WTC11 (cell line): ENCODE results near the gene BTD. TPM values are rescaled to one million over a fixed set of nuclear protein-coding genes. Genes with fewer than 3 reads are reported as not detected.

Experiments used
- ATAC-seq: fragments of 200-7000 bp; cut with Tn5 transposase; 2 replicates; pipeline ENCODE4 v1.10.0; 2021; ENCODE audit warnings: mild to moderate bottlenecking, moderate library complexity
- CTCF ChIA-PET: fragments of 300-600 bp; sonication (Branson Sonifier 250); formaldehyde crosslinking; loops from one replicate; lab custom pipeline; 2021; ENCODE audit warnings: antibody characterized with exemption; lab: Charles Lee
- POLR2A ChIA-PET: fragments of 350-600 bp; sonication (Branson Sonifier 250); formaldehyde crosslinking; loops from one replicate; lab custom pipeline; 2021; ENCODE audit warnings: antibody characterized with exemption; lab: Charles Lee
- DNase-seq: peaks from one replicate; pipeline ENCODE4 v3.0.0; 2021; ENCODE audit warnings: low spot score
- H3K27ac Mint-ChIP-seq: 2 replicates; pipeline ENCODE4 v1.8.0; 2021; ENCODE audit warnings: mixed read lengths
- H3K27me3 Mint-ChIP-seq: 2 replicates; pipeline ENCODE4 v1.8.0; 2021; ENCODE audit warnings: low read depth, mild to moderate bottlenecking, moderate library complexity, mixed read lengths
- H3K36me3 Mint-ChIP-seq: 2 replicates; pipeline ENCODE4 v1.8.0; 2021; ENCODE audit warnings: mixed read lengths
- H3K4me1 Mint-ChIP-seq: 2 replicates; pipeline ENCODE4 v1.8.0; 2022; ENCODE audit warnings: mixed read lengths
- H3K4me3 Mint-ChIP-seq: 2 replicates; pipeline ENCODE4 v1.8.0; 2021; ENCODE audit warnings: mild to moderate bottlenecking, moderate library complexity, mixed read lengths
- H3K9me3 Mint-ChIP-seq: 2 replicates; pipeline ENCODE4 v1.8.0; 2021; ENCODE audit warnings: mixed read lengths
- AFF4 ChIP-seq: sonication (generic); formaldehyde crosslinking; IDR thresholded peaks from 2 replicates; pipeline ENCODE4 v1.8.1; 2023; ENCODE audit warnings: mild to moderate bottlenecking, missing genetic modification reagents, borderline replicate concordance
- ATF1 ChIP-seq: sonication (generic); formaldehyde crosslinking; IDR thresholded peaks from 2 replicates; pipeline ENCODE4 v1.8.1; 2023; ENCODE audit warnings: mild to moderate bottlenecking, moderate library complexity, missing genetic modification reagents
- ATF3 ChIP-seq: sonication (generic); formaldehyde crosslinking; conservative IDR thresholded peaks from 2 replicates; pipeline ENCODE4 v1.8.1; 2022; ENCODE audit warnings: mild to moderate bottlenecking, missing genetic modification reagents
- EMX1 ChIP-seq: fragments of 250-450 bp; sonication (Bioruptor Pico); IDR thresholded peaks from 2 replicates; pipeline ENCODE4 v1.8.0; 2021; ENCODE audit warnings: mild to moderate bottlenecking
- IRF2 ChIP-seq: sonication (generic); formaldehyde crosslinking; IDR thresholded peaks from 2 replicates; pipeline ENCODE4 v1.8.0; 2022; ENCODE audit warnings: low read depth, missing genetic modification reagents, borderline replicate concordance
- JAZF1 ChIP-seq: fragments of 250-450 bp; sonication (Bioruptor Pico); IDR thresholded peaks from 2 replicates; pipeline ENCODE4 v1.9.0; 2021; ENCODE audit warnings: moderate library complexity, mild to moderate bottlenecking, inconsistent platforms
- KAT7 ChIP-seq: sonication (generic); formaldehyde crosslinking; IDR thresholded peaks from 2 replicates; pipeline ENCODE4 v1.8.1; 2023; ENCODE audit warnings: missing genetic modification reagents, mild to moderate bottlenecking, borderline replicate concordance
- MAX ChIP-seq: sonication (generic); formaldehyde crosslinking; IDR thresholded peaks from 2 replicates; pipeline ENCODE4 v1.8.0; 2022; ENCODE audit warnings: mild to moderate bottlenecking, missing genetic modification reagents
- NFATC4 ChIP-seq: fragments of 250-450 bp; sonication (Bioruptor Pico); IDR thresholded peaks from 2 replicates; pipeline ENCODE4 v1.9.0; 2021; ENCODE audit warnings: mild to moderate bottlenecking
- OVOL2 ChIP-seq: fragments of 250-450 bp; sonication (Bioruptor Pico); IDR thresholded peaks from 2 replicates; pipeline ENCODE4 v1.9.0; 2021; ENCODE audit warnings: mild to moderate bottlenecking, borderline replicate concordance
- TCF7 ChIP-seq: sonication (generic); formaldehyde crosslinking; IDR thresholded peaks from 2 replicates; pipeline ENCODE4 v1.8.0; 2022; ENCODE audit warnings: mild to moderate bottlenecking, low read depth, missing genetic modification reagents, moderate library complexity
- ZMAT4 ChIP-seq: fragments of 250-450 bp; sonication (Bioruptor Pico); IDR thresholded peaks from 2 replicates; pipeline ENCODE4 v1.9.0; 2021; ENCODE audit warnings: mild to moderate bottlenecking
- ZNF219 ChIP-seq: sonication (generic); formaldehyde crosslinking; IDR thresholded peaks from 2 replicates; pipeline ENCODE4 v1.8.0; 2023; ENCODE audit warnings: missing genetic modification reagents, mild to moderate bottlenecking, borderline replicate concordance
- ZNF416 ChIP-seq: fragments of 250-450 bp; sonication (Bioruptor Pico); IDR thresholded peaks from 2 replicates; pipeline ENCODE4 v1.9.0; 2021; ENCODE audit warnings: mild to moderate bottlenecking, inconsistent platforms
- ZNF512 ChIP-seq: sonication (generic); formaldehyde crosslinking; IDR thresholded peaks from 2 replicates; pipeline ENCODE4 v1.8.1; 2022; ENCODE audit warnings: missing genetic modification reagents, borderline replicate concordance
- total RNA-seq: library from RNA; stranded (reverse); gene quantifications from 3 replicates; pipeline ENCODE4 v1.2.3, GENCODE V29; 2021
- TF ChIP-seq, protein P1 (sequence below): sonication (generic); formaldehyde crosslinking; IDR thresholded peaks from 2 replicates; pipeline ENCODE4 v1.8.1; 2023; ENCODE audit warnings: mild to moderate bottlenecking, moderate library complexity, missing genetic modification reagents

Gene BTD
- total RNA-seq, 1 experiment from 2014 or later: 18.5 TPM

DNA sequence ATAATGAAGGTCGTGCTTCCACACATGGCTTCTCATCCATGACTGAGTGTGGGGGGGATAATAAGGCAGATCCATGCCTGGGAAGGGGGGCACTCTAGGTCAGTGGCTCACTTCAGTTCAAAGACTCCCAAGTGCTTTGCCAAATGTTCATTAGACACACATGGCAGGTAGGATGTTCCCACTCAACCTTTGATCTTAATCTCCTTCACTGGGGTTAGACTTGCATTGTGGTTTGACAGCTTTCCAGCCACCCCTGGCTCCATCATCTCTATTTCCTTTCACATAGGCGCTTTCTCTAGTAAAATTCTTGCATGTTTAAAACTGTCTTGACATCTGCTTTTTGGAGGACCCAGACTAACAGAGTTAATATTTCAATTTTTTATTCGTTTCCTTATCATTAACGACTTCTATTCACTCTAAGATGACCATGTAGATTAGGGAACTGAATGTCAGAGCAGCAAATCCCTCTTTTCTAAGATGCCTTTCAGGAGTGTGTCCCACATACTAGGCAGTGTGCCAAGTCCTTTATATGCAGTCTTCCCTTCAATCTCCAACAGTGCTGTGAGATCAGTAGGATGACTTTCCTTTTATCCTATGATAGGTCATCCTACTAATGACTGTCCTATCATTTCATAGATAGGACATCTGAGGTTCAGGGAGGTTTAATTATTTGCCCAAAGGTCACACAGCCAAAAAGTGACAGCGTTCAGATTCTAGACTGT, 57.9 kb downstream of the BTD start:
- no peak for TF ChIP-seq EMX1 (CRISPR knock-in tag)
- no peak for TF ChIP-seq MAX
- TF ChIP-seq KAT7 (CRISPR knock-in tag): no peak
- no peak for TF ChIP-seq OVOL2 (CRISPR knock-in tag)
- TF ChIP-seq TCF7 (CRISPR knock-in tag): no peak
- Mint-ChIP-seq H3K27me3 (no peaks in the 10 kb centered on the region; the same call in 1 of the 2 replicates), H3K9me3 (peaks cover 39% of the 10 kb centered on the region), H3K36me3 (peaks cover 24% of the 10 kb centered on the region), H3K27ac (no peak overlapping the region), H3K4me1 (peaks cover 6% of the 10 kb centered on the region), H3K4me3 (no peak overlapping the region)
- POLR2A ChIA-PET: no interaction called here
- DNase-seq: no peak
- CTCF ChIA-PET: no interaction called here
- ATAC-seq: no peak

DNA sequence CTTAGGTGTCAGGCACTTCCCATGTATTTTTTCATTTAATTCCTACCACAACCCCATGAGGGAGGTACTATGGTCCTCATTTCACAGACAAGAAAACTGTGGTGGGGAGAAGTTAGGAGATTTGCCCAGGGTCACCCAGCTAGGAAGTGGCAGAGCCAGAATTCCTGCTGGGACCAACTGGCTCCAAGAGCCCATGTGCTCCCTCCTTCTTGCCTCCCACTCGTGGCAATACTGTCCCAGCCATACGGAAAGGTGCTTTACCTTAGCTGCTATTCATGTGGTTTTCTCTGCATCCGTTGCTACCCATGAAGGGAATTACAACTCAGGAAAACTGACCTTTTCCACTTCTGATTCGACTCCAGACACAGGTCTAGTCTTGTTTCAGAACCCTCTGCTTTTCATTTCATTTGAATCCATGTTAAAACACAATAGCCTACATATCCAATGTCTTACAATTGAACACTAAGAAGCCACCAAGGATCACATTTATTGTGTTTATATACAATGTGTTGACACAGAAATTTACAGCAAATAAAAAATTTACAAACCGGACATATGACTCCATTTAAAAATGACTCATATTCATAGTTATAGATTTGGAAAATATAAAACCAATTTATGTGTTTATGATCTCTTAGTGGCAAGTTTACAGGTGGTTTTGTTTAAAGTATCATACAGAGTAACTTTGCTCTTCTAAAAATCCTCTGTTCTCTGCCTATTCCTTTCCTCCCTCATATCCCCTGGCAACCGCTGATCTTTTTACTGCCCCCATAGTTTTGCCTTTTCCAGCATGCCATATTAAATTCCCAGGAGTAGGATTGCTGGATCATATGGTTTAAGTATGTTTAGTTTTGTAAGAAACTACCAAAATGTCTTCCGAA, 58.8 kb downstream of the BTD start:
- H3K4me1 Mint-ChIP-seq: 0 out of 2 replicates have a peak, but pooled peaks cover under 1% of the 10 kb centered on the region
- no peak overlapping the region for H3K4me3 Mint-ChIP-seq
- TF ChIP-seq ZMAT4 (CRISPR knock-in tag) (no peak), JAZF1 (no peak), ZNF512 (CRISPR knock-in tag) (no peak), NFATC4 (CRISPR knock-in tag) (no peak), EMX1 (CRISPR knock-in tag) (no peak), ATF3 (CRISPR knock-in tag) (no peak), AFF4 (CRISPR knock-in tag) (no peak), IRF2 (no peak), ZNF416 (CRISPR knock-in tag) (no peak), ZNF219 (CRISPR knock-in tag) (no peak), ATF1 (CRISPR knock-in tag) (no peak)
- TF ChIP-seq, protein P1, sequence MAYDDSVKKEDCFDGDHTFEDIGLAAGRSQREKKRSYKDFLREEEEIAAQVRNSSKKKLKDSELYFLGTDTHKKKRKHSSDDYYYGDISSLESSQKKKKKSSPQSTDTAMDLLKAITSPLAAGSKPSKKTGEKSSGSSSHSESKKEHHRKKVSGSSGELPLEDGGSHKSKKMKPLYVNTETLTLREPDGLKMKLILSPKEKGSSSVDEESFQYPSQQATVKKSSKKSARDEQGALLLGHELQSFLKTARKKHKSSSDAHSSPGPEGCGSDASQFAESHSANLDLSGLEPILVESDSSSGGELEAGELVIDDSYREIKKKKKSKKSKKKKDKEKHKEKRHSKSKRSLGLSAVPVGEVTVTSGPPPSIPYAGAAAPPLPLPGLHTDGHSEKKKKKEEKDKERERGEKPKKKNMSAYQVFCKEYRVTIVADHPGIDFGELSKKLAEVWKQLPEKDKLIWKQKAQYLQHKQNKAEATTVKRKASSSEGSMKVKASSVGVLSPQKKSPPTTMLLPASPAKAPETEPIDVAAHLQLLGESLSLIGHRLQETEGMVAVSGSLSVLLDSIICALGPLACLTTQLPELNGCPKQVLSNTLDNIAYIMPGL (CRISPR knock-in tag): no peak
- TF ChIP-seq, all 79 proteins: peak for 0
- Mint-ChIP-seq H3K9me3 (peaks cover 34% of the 10 kb centered on the region), H3K27me3 (no peaks in the 10 kb centered on the region; the same call in 1 of the 2 replicates), H3K27ac (no peak overlapping the region), H3K36me3 (peaks cover 19% of the 10 kb centered on the region)
- ChIA-PET POLR2A (no interaction called here), CTCF (no interaction called here)
- DNase-seq (no peak), ATAC-seq (no peak)
